HCT116 (cell line): Measurements from ENCODE around the gene VIPR1. TPM values are rescaled to one million over a fixed set of nuclear protein-coding genes. Genes with fewer than 3 reads are reported as not detected.

Experiments
- ATAC-seq: fragments of 200-7000 bp; cut with Tn5 transposase; 2 replicates; pipeline ENCODE4 v1.9.1; 2020; ENCODE audit warnings: mild to moderate bottlenecking, moderate library complexity
- BruUV-seq: library from RNA; stranded (reverse); fragments of 400-500 nt; replicated peaks from 2 replicates; lab custom pipeline; 2021; lab: Mats Ljungman, UMichigan
- CTCF ChIA-PET: fragments of 300-600 bp; sonication (Branson Sonifier 250); formaldehyde crosslinking; loops from one replicate; lab custom pipeline; 2021; ENCODE audit warnings: antibody characterized with exemption; lab: Charles Lee
- POLR2A ChIA-PET: fragments of 300-600, 350-600 bp; sonication (Branson Sonifier 250); formaldehyde crosslinking; loops from one replicate; lab custom pipeline; 2021; ENCODE audit warnings: antibody characterized with exemption; lab: Charles Lee
- RAD21 ChIA-PET, 2 experiments: fragments of 300-600 bp; sonication (Branson Sonifier 250); formaldehyde crosslinking; loops; one replicate each; lab custom pipeline; 2023; ENCODE audit warnings: low total read pairs in 2 of 2; ENCODE audit not compliant: uncharacterized antibody in 2 of 2, unreplicated experiment in 2 of 2, low non-redundant PET in 1 of 2; lab: Charles Lee
- DNase-seq: peaks from one replicate; pipeline ENCODE4 v3.0.0-alpha.2; 2010; ENCODE audit warnings: low read depth, low spot score
- H2AFZ ChIP-seq: fragments of 200-600 bp; shearing (Covaris generic), sonication (generic); 2 replicates; pipeline ENCODE4 v1.6.1; 2017; ENCODE audit warnings: low read depth, mixed run types, mixed read lengths, antibody characterized with exemption, low read length; ENCODE audit not compliant: poor library complexity, severe bottlenecking
- H3K27ac ChIP-seq: 2 replicates; pipeline ENCODE4 v1.5.1; 2012; ENCODE audit warnings: low read depth, low read length
- H3K27me3 ChIP-seq: fragments of 200-600 bp; sonication (generic); 2 replicates; pipeline ENCODE4 v1.6.1; 2016; ENCODE audit warnings: mixed run types, low read length, mixed read lengths; ENCODE audit not compliant: insufficient read depth
- H3K36me3 ChIP-seq, 2 experiments: fragments of 200-500 bp in 1 of 2; fragments of 200-600 bp in 1 of 2; sonication (Bioruptor generic) in 1 of 2; sonication (generic) in 1 of 2; 2 replicates each; pipeline versions ENCODE4 v1.5.1 to v1.6.1; 2014 to 2016; ENCODE audit warnings: low read length in 2 of 2, inconsistent platforms in 1 of 2, mixed read lengths in 1 of 2, mixed run types in 1 of 2; ENCODE audit not compliant: insufficient read depth in 2 of 2, control insufficient read depth in 1 of 2
- H3K4me1 ChIP-seq, 2 experiments: fragments of 200-600 bp in 1 of 2; sonication (generic) in 1 of 2; 2 replicates each; pipeline versions ENCODE4 v1.5.1 to v1.6.1; 2012 to 2017; ENCODE audit warnings: low read length in 2 of 2, inconsistent platforms in 1 of 2, mild to moderate bottlenecking in 1 of 2, mixed read lengths in 1 of 2, mixed run types in 1 of 2, moderate library complexity in 1 of 2; ENCODE audit not compliant: insufficient read depth in 2 of 2, control insufficient read depth in 1 of 2
- H3K4me2 ChIP-seq: fragments of 200-600 bp; sonication (generic); 2 replicates; pipeline ENCODE4 v1.6.1; 2017; ENCODE audit warnings: mixed run types, low read length, mixed read lengths
- H3K4me3 ChIP-seq, 2 experiments: fragments of 200-600 bp in 1 of 2; sonication (generic) in 1 of 2; replicated peaks in 1 of 2; 2 replicates each; pipeline ENCODE4 v1.5.1; 2011 to 2016; ENCODE audit warnings: low read length in 2 of 2, control low read depth in 1 of 2, low read depth in 1 of 2, mild to moderate bottlenecking in 1 of 2, mixed read lengths in 1 of 2, mixed run types in 1 of 2
- H3K79me2 ChIP-seq: fragments of 200-600 bp; sonication (generic); 2 replicates; pipeline ENCODE4 v1.6.1; 2017; ENCODE audit warnings: mild to moderate bottlenecking, mixed run types, low read length, moderate library complexity, mixed read lengths; ENCODE audit not compliant: insufficient read depth
- H3K9ac ChIP-seq: fragments of 200-600 bp; sonication (generic); 2 replicates; pipeline ENCODE4 v1.6.1; 2016; ENCODE audit warnings: low read length, mixed read lengths
- H3K9me2 ChIP-seq: fragments of 200-600 bp; sonication (generic), shearing (Covaris generic); 2 replicates; pipeline ENCODE4 v1.6.1; 2017; ENCODE audit warnings: mixed run types, mild to moderate bottlenecking, moderate library complexity; ENCODE audit not compliant: insufficient read depth
- H3K9me3 ChIP-seq, 2 experiments: fragments of 200-500 bp in 1 of 2; fragments of 200-600 bp in 1 of 2; sonication (Bioruptor generic) in 1 of 2; sonication (generic) in 1 of 2; 2 replicates each; pipeline ENCODE4 v1.6.1; 2014 to 2017; ENCODE audit warnings: low read length in 2 of 2, mixed read lengths in 2 of 2, inconsistent platforms in 1 of 2, low read depth in 1 of 2, mild to moderate bottlenecking in 1 of 2, mixed run types in 1 of 2, moderate library complexity in 1 of 2; ENCODE audit not compliant: control insufficient read depth in 1 of 2, insufficient read depth in 1 of 2
- H4K20me1 ChIP-seq: fragments of 200-600 bp; sonication (generic), shearing (Covaris generic); 2 replicates; pipeline ENCODE4 v1.6.1; 2017; ENCODE audit warnings: mixed run types, mild to moderate bottlenecking, moderate library complexity; ENCODE audit not compliant: insufficient read depth
- CEBPB ChIP-seq: IDR thresholded peaks from 2 replicates; pipeline ENCODE4 v1.6.1; 2012; ENCODE audit warnings: low read depth
- CTCF ChIP-seq, 3 experiments: fragments of 200-600 bp in 1 of 3; sonication (generic) in 1 of 3; IDR thresholded peaks in 2 of 3; conservative IDR thresholded peaks in 1 of 3; 2 replicates each; pipeline ENCODE4 v1.5.1; 2012 to 2017; ENCODE audit warnings: low read depth in 2 of 3, low read length in 2 of 3, antibody characterized with exemption in 1 of 3, borderline replicate concordance in 1 of 3, control low read depth in 1 of 3, mild to moderate bottlenecking in 1 of 3, mixed read lengths in 1 of 3, mixed run types in 1 of 3, moderate library complexity in 1 of 3; ENCODE audit not compliant: insufficient read depth in 1 of 3
- EGR1 ChIP-seq: IDR thresholded peaks from 2 replicates; pipeline ENCODE4 v1.6.1; 2012; ENCODE audit warnings: low read depth
- ELF1 ChIP-seq: IDR thresholded peaks from 2 replicates; pipeline ENCODE4 v1.6.1; 2012; ENCODE audit warnings: low read depth, borderline replicate concordance
- FOSL1 ChIP-seq: IDR thresholded peaks from 2 replicates; pipeline ENCODE4 v1.6.1; 2012; ENCODE audit warnings: low read depth
- POLR2A ChIP-seq: IDR thresholded peaks from 2 replicates; pipeline ENCODE4 v1.7.0; 2011; ENCODE audit warnings: borderline replicate concordance; ENCODE audit not compliant: insufficient read depth, insufficient read length; ENCODE audit errors: extremely low read depth
- POLR2AphosphoS5 ChIP-seq: IDR thresholded peaks from 2 replicates; pipeline ENCODE4 v1.6.1; 2011; ENCODE audit warnings: mild to moderate bottlenecking, low read depth, low read length, moderate library complexity
- RAD21 ChIP-seq: IDR thresholded peaks from 2 replicates; pipeline ENCODE4 v1.6.1; 2012; ENCODE audit warnings: low read depth, mild to moderate bottlenecking
- REST ChIP-seq: IDR thresholded peaks from 2 replicates; pipeline ENCODE4 v1.6.1; 2012; ENCODE audit warnings: low read depth
- SP1 ChIP-seq: IDR thresholded peaks from 2 replicates; pipeline ENCODE4 v1.6.1; 2012; ENCODE audit warnings: low read depth
- TCF7L2 ChIP-seq: IDR thresholded peaks from 2 replicates; pipeline ENCODE4 v1.7.0; 2011; ENCODE audit warnings: borderline replicate concordance, inconsistent platforms; ENCODE audit not compliant: insufficient read depth, insufficient read length; ENCODE audit errors: extremely low read depth
- YY1 ChIP-seq: IDR thresholded peaks from 2 replicates; pipeline ENCODE4 v1.6.1; 2011; ENCODE audit warnings: low read length, low read depth, moderate library complexity, mild to moderate bottlenecking; ENCODE audit not compliant: insufficient replicate concordance; ENCODE audit errors: extremely low read depth
- ZBTB33 ChIP-seq: IDR thresholded peaks from 2 replicates; pipeline ENCODE4 v1.6.1; 2011; ENCODE audit warnings: mild to moderate bottlenecking, low read length, moderate library complexity; ENCODE audit not compliant: insufficient replicate concordance; ENCODE audit errors: extremely low read depth
- intact Hi-C: fragments of 100-400 bp; cut with micrococcal nuclease; formaldehyde crosslinking; loops from 2 replicates; pipeline ENCODE4 v1.10.0; 2022
- total RNA-seq: library from RNA; stranded (reverse); gene quantifications from one replicate; pipeline ENCODE4 v1.2.1, GENCODE V29; 2021; ENCODE audit not compliant: unreplicated experiment

VIPR1 gene
- total RNA-seq, 1 experiment from 2014 or later, result 9.6 TPM

GRCh38 chr3:42531470-42531869 lies 29.0 kb downstream of the VIPR1 start:
- no peak for ATAC-seq
- Histone ChIP-seq H2AFZ (no peak overlapping the region), H3K4me1 (peaks cover 3 to 5% of the 10 kb centered on the region in 2 experiments; a peak in 2 of 4 replicates), H3K4me2 (no peak overlapping the region), H3K9ac (no peak overlapping the region), H3K27ac (no peak overlapping the region), H3K9me2 (no peaks in the 10 kb centered on the region), H3K4me3 (no peak overlapping the region), H3K79me2 (no peaks in the 10 kb centered on the region), H3K27me3 (no peaks in the 10 kb centered on the region), H4K20me1 (no peaks in the 10 kb centered on the region), H3K9me3 (no peaks in the 10 kb centered on the region), H3K36me3 (no peaks in the 10 kb centered on the region)
- DNase-seq, result no peak
- ChIA-PET CTCF (no interaction called here), RAD21 (no interaction called here), POLR2A (no interaction called here)
- TF ChIP-seq SP1, result no peak
- no TSS peak for BruUV-seq
- intact Hi-C loops, result no loop called here

- CTCF ChIA-PET, result no interaction called here
- no peaks in the 10 kb centered on the region for H3K9me2 ChIP-seq
- H4K20me1 ChIP-seq, result no peaks in the 10 kb centered on the region
- DNase-seq, result no peak
- TF ChIP-seq EGR1 (no peak), ZBTB33 (no peak), CEBPB (no peak), RAD21 (no peak), YY1 (no peak), TCF7L2 (no peak), POLR2AphosphoS5 (no peak), ELF1 (no peak), REST (no peak), FOSL1 (no peak), CTCF (IDR thresholded peaks at IDR 0.05 in 2 of 3, conservative IDR thresholded peaks at IDR 0.05 in 1 of 3; ENCODE audit: borderline replicate concordance in 1 of 3, insufficient read depth in 1 of 3, low read depth in 2 of 3, low read length in 2 of 3) (no peak), POLR2A (no peak)
- no peak overlapping the region for H3K4me3 ChIP-seq
- POLR2A ChIA-PET, result no interaction called here
- no TSS peak for BruUV-seq
- no peaks in the 10 kb centered on the region for H3K36me3 ChIP-seq
- no peaks in the 10 kb centered on the region for H3K27me3 ChIP-seq
- no peak overlapping the region for H2AFZ ChIP-seq
- no peak overlapping the region for H3K4me2 ChIP-seq
- no peak overlapping the region for H3K27ac ChIP-seq
- H3K4me1 ChIP-seq, result peaks cover 3 to 5% of the 10 kb centered on the region in 2 experiments; a peak in 2 of 4 replicates
- H3K79me2 ChIP-seq, result no peaks in the 10 kb centered on the region
- no peak overlapping the region for H3K9ac ChIP-seq
- RAD21 ChIA-PET, result no interaction called here
- no peak for ATAC-seq
- H3K9me3 ChIP-seq, result no peaks in the 10 kb centered on the region
- intact Hi-C loops, result no loop called here
These were observed 29.8 kb downstream of the VIPR1 start for GRCh38 chr3:42532229-42532628.
